Neural cell (in vitro differentiated cells): ENCODE data around the gene CIROP. TPM values are rescaled to one million over a fixed set of nuclear protein-coding genes. Genes with fewer than 3 reads are reported as not detected.

Experiments used
- H2AFZ ChIP-seq: fragments of 200-600, 300-800 bp; sonication (generic), shearing (Covaris generic); 2 replicates; pipeline ENCODE4 v1.6.0; 2014; ENCODE audit warnings: low read depth, mild to moderate bottlenecking, antibody characterized with exemption, low read length, moderate library complexity
- H3F3A ChIP-seq: fragments of 200-600 bp; shearing (Covaris generic); 2 replicates; pipeline ENCODE4 v1.6.1; 2016; ENCODE audit warnings: mild to moderate bottlenecking, moderate library complexity, mixed read lengths, antibody characterized with exemption, low read length; ENCODE audit not compliant: insufficient read depth, poor library complexity, severe bottlenecking
- H3K27ac ChIP-seq: fragments of 200-600, 300-800 bp; sonication (generic), shearing (Covaris generic); 2 replicates; pipeline ENCODE4 v1.5.1; 2014; ENCODE audit warnings: mild to moderate bottlenecking, low read length, moderate library complexity
- H3K27me3 ChIP-seq: fragments of 300-800, 200-600 bp; sonication (generic), shearing (Covaris generic); 2 replicates; pipeline ENCODE4 v1.6.0; 2014; ENCODE audit warnings: mild to moderate bottlenecking, low read depth, low read length, moderate library complexity; ENCODE audit not compliant: insufficient read depth
- H3K36me3 ChIP-seq: fragments of 300-800, 200-600 bp; sonication (generic), shearing (Covaris generic); 2 replicates; pipeline ENCODE4 v1.5.1; 2014; ENCODE audit warnings: mild to moderate bottlenecking, antibody characterized with exemption, low read length, moderate library complexity; ENCODE audit not compliant: insufficient read depth
- H3K4me2 ChIP-seq: fragments of 300-800, 200-600 bp; sonication (generic), shearing (Covaris generic); 2 replicates; pipeline ENCODE4 v1.6.0; 2014; ENCODE audit warnings: mild to moderate bottlenecking, low read length
- H3K4me3 ChIP-seq: fragments of 300-800, 200-600 bp; sonication (generic), shearing (Covaris generic); 2 replicates; pipeline ENCODE4 v1.5.1; 2014; ENCODE audit warnings: mild to moderate bottlenecking, low read length, moderate library complexity
- H3K79me2 ChIP-seq: fragments of 200-600 bp; shearing (Covaris generic); replicated peaks from 2 replicates; pipeline ENCODE4 v1.6.0; 2014; ENCODE audit warnings: mild to moderate bottlenecking, low read length, moderate library complexity; ENCODE audit not compliant: insufficient read depth
- H3K9ac ChIP-seq: fragments of 300-800, 200-600 bp; sonication (generic), shearing (Covaris generic); 2 replicates; pipeline ENCODE4 v1.6.1; 2016; ENCODE audit warnings: mild to moderate bottlenecking, low read length, mixed read lengths
- H3K9me2 ChIP-seq: fragments of 200-600 bp; shearing (Covaris generic); 2 replicates; pipeline ENCODE4 v1.6.1; 2016; ENCODE audit warnings: mild to moderate bottlenecking, low read length, mixed read lengths; ENCODE audit not compliant: insufficient read depth
- H3K9me3 ChIP-seq: fragments of 200-600, 300-800 bp; sonication (generic), shearing (Covaris generic); 2 replicates; pipeline ENCODE4 v1.6.1; 2016; ENCODE audit warnings: mild to moderate bottlenecking, mixed run types, low read length, moderate library complexity, mixed read lengths
- H4K20me1 ChIP-seq: fragments of 200-600 bp; shearing (Covaris generic); 2 replicates; pipeline ENCODE4 v1.6.1; 2016; ENCODE audit warnings: mild to moderate bottlenecking, mixed run types; ENCODE audit not compliant: insufficient read depth
- EP300 ChIP-seq: fragments of 450-650 bp; conservative IDR thresholded peaks from 2 replicates; pipeline ENCODE4 v1.6.1; 2014; ENCODE audit warnings: antibody characterized with exemption, mild to moderate bottlenecking, moderate library complexity; ENCODE audit not compliant: poor library complexity, severe bottlenecking
- EZH2 ChIP-seq: fragments of 200-600, 300-800 bp; shearing (Covaris generic), sonication (generic); IDR thresholded peaks from 2 replicates; pipeline ENCODE4 v1.6.1; 2014; ENCODE audit warnings: antibody characterized with exemption, low read length, borderline replicate concordance, mild to moderate bottlenecking; ENCODE audit not compliant: insufficient read depth, poor library complexity, severe bottlenecking
- MXI1 ChIP-seq: fragments of 450-650 bp; conservative IDR thresholded peaks from 2 replicates; pipeline ENCODE4 v1.6.1; 2014; ENCODE audit warnings: antibody characterized with exemption, mild to moderate bottlenecking; ENCODE audit not compliant: poor library complexity, severe bottlenecking
- POLR2AphosphoS5 ChIP-seq: IDR thresholded peaks from 2 replicates; pipeline ENCODE4 v1.6.1; 2012
- RAD21 ChIP-seq: fragments of 450-650 bp; conservative IDR thresholded peaks from 2 replicates; pipeline ENCODE4 v1.6.1; 2014; ENCODE audit warnings: antibody characterized with exemption, mild to moderate bottlenecking, moderate library complexity
- REST ChIP-seq: IDR thresholded peaks from 2 replicates; pipeline ENCODE4 v1.6.1; 2012; ENCODE audit warnings: borderline replicate concordance
- SMC3 ChIP-seq: fragments of 450-650 bp; conservative IDR thresholded peaks from 2 replicates; pipeline ENCODE4 v1.6.1; 2014; ENCODE audit warnings: antibody characterized with exemption, mild to moderate bottlenecking, moderate library complexity; ENCODE audit not compliant: poor library complexity
- TAF1 ChIP-seq: IDR thresholded peaks from 2 replicates; pipeline ENCODE4 v1.6.1; 2012; ENCODE audit warnings: low read depth
- polyA plus RNA-seq: library from polyadenylated mRNA; depleted of rRNA; stranded (reverse); fragments of >200 nt; gene quantifications from 2 replicates; pipeline ENCODE4 v1.2.3, GENCODE V29; 2014

CIROP gene
- polyA plus RNA-seq, 1 donor from 2014 or later = not detected

DNA sequence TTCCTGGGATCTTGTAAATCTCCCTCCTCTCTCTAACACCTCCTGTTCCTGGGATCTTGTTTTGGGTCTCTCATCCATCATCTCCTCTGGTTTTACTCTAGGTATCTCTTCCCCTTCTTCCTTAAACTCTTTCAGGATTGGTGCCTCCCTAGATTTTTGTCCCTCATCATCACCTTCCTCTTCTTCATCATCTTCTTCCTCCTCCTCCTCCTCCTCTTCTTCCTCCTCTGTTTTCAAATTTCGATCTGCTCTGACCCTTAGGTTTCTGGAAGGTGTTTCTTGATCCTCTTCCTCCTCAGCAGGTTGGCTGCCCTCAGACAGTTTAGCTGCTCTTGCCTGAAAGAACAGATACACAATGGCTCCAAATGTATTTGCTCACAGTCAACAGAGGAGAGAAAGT lies 24.3 kb downstream of the CIROP start:
- H2AFZ ChIP-seq = no peak overlapping the region
- no peaks in the 10 kb centered on the region for H3K9me2 ChIP-seq
- H3K9ac ChIP-seq = no peak overlapping the region
- H4K20me1 ChIP-seq = no peaks in the 10 kb centered on the region
- H3F3A ChIP-seq = no peaks in the 10 kb centered on the region
- no peaks in the 10 kb centered on the region for H3K79me2 ChIP-seq
- no peak overlapping the region for H3K4me3 ChIP-seq
- no peaks in the 10 kb centered on the region for H3K27me3 ChIP-seq
- H3K36me3 ChIP-seq = peaks cover 19% of the 10 kb centered on the region
- H3K9me3 ChIP-seq = no peaks in the 10 kb centered on the region
- no peak overlapping the region for H3K27ac ChIP-seq
- H3K4me2 ChIP-seq = no peak overlapping the region
- TF ChIP-seq POLR2AphosphoS5 = no peak
- TF ChIP-seq REST = no peak
- no peak for TF ChIP-seq TAF1
- no peak for TF ChIP-seq EP300
- no peak for TF ChIP-seq MXI1

DNA sequence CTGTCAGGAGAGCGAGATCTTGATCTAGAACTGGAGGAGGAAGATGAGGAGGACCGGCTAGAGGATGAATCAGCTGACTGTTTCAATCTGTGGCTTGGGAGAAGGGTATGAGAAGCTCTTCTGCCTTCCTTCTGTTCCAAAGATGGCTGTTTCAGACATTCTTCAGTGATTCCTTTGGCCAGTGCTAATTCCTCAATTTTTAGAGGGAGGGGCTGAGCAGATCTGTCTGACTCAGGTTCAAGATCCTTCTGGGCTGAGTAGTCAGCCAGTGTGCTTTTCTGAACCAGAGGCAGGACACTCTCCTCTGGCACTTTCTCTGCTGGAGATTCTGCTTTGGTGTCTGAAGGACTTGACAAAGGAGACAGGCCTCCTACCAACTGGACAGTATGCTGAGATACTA lies 25.1 kb downstream of the CIROP start:
- Histone ChIP-seq H3K79me2 (no peaks in the 10 kb centered on the region), H3K27ac (no peak overlapping the region), H3K4me2 (no peak overlapping the region), H2AFZ (no peak overlapping the region), H3K27me3 (no peaks in the 10 kb centered on the region), H3K36me3 (peaks cover 19% of the 10 kb centered on the region), H3K9me2 (no peaks in the 10 kb centered on the region), H4K20me1 (no peaks in the 10 kb centered on the region), H3F3A (no peaks in the 10 kb centered on the region), H3K9ac (no peak overlapping the region), H3K9me3 (no peaks in the 10 kb centered on the region), H3K4me3 (no peak overlapping the region)
- TF ChIP-seq EP300 = no peak
- no peak for TF ChIP-seq EZH2
- TF ChIP-seq MXI1 = no peak
- TF ChIP-seq SMC3 = no peak

DNA sequence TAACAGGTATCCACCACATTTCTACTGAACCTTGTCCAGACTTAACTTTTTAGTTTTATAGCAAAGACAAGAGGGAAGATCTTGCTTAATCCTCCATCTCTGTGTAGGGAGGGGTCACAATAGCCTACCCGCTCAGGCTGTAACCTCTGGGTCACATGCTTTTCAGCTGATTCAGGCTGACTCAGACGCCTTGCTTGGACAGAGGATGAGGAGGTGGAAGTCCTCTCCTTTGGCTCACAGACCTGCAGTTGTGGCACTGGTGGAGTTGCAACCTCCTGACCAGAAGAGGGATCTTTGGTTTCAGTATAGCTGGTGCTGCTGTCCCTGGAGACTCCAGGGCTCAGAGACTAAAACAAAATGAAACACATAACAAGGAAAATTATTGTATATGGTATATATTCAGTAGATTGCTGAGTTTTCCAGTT lies 26.1 kb downstream of the CIROP start:
- Histone ChIP-seq H3F3A (no peaks in the 10 kb centered on the region), H3K4me2 (no peak overlapping the region), H3K4me3 (no peak overlapping the region), H3K27ac (no peak overlapping the region), H2AFZ (no peak overlapping the region), H3K79me2 (no peaks in the 10 kb centered on the region), H3K36me3 (peaks cover 19% of the 10 kb centered on the region), H3K9me2 (no peaks in the 10 kb centered on the region), H4K20me1 (no peaks in the 10 kb centered on the region), H3K9me3 (no peaks in the 10 kb centered on the region), H3K9ac (no peak overlapping the region), H3K27me3 (no peaks in the 10 kb centered on the region)
- TF ChIP-seq EP300 (no peak), RAD21 (no peak), TAF1 (no peak), REST (no peak), SMC3 (no peak), POLR2AphosphoS5 (no peak), MXI1 (no peak)
